Heart left ventricle (tissue), 16 donors: ENCODE measurements around the gene NCOA1. TPM values are rescaled to one million over a fixed set of nuclear protein-coding genes. Genes with fewer than 3 reads are reported as not detected.
A peak's percentile ranks its signal among the peaks of the same experiment; 100 is the strongest.

Source experiments
- ATAC-seq, 4 donors: fragments of 200-7000 bp; cut with Tn5 transposase; one replicate each; pipeline ENCODE4 v1.9.1; 2020 to 2022; ENCODE audit warnings: moderate library complexity in 4 of 4, mild to moderate bottlenecking in 3 of 4, moderate number of reproducible peaks in 1 of 4
- DNase-seq, 5 donors: peaks; one replicate each; pipeline ENCODE4 v3.0.0-alpha.2; 2020
- H3K27ac ChIP-seq, 12 donors: fragments of 200-600 bp; sonication (generic) in 4 of 12; one replicate each; pipeline versions ENCODE4 v1.5.0 to v1.8.0; 2016 to 2022; ENCODE audit warnings: mild to moderate bottlenecking in 2 of 12
- H3K27me3 ChIP-seq, 9 donors: fragments of 200-600 bp; sonication (generic) in 2 of 9; one replicate each; pipeline versions ENCODE4 v1.5.1 to v1.8.0; 2016 to 2022; ENCODE audit warnings: mild to moderate bottlenecking in 3 of 9
- H3K36me3 ChIP-seq, 9 donors: fragments of 200-600 bp; sonication (generic) in 2 of 9; one replicate each; pipeline versions ENCODE4 v1.5.0 to v1.8.0; 2018 to 2022; ENCODE audit warnings: mild to moderate bottlenecking in 2 of 9
- H3K4me1 ChIP-seq, 12 donors: fragments of 200-600 bp; sonication (generic) in 4 of 12; one replicate each; pipeline versions ENCODE4 v1.5.0 to v1.8.0; 2016 to 2022; ENCODE audit warnings: mild to moderate bottlenecking in 3 of 12
- H3K4me3 ChIP-seq, 12 donors: fragments of 200-600 bp; sonication (generic) in 4 of 12; one replicate each; pipeline versions ENCODE4 v1.5.0 to v1.8.0; 2017 to 2022; ENCODE audit warnings: mild to moderate bottlenecking in 9 of 12, moderate library complexity in 4 of 12
- H3K9me3 ChIP-seq, 12 donors: fragments of 200-600 bp; sonication (generic) in 4 of 12; one replicate each; pipeline versions ENCODE4 v1.5.0 to v1.8.0; 2016 to 2022; ENCODE audit warnings: mild to moderate bottlenecking in 1 of 12
- POLR2A ChIP-seq, 2 donors: fragments of 450-650 bp; IDR thresholded peaks; one replicate each; pipeline ENCODE4 v1.6.1; 2017; ENCODE audit warnings: antibody characterized with exemption in 2 of 2, mild to moderate bottlenecking in 2 of 2, moderate library complexity in 2 of 2
- WGBS, 4 donors: extraction: QIAGEN DNeasy Blood & Tissue Kit in 2 of 4; methylation state at CpG; one replicate each; pipeline versions ENCODE4 v1.1.5 to v1.1.7; 2013 to 2018; 5-methylcytosine and 5-hydroxymethylcytosine counted together
- intact Hi-C, 10 donors: fragments of 100-400 bp; cut with DNase I; formaldehyde crosslinking; loops; one replicate each; pipeline versions ENCODE4 v1.11.1 to v1.14.2; 2022
- polyA plus RNA-seq, 2 donors: library from polyadenylated mRNA; stranded (reverse); fragments of 200-250 nt; gene quantifications; one replicate each; pipeline ENCODE4 v1.2.3, GENCODE V29; 2013
- total RNA-seq, 9 donors: library from RNA; depleted of rRNA in 2 of 9; stranded (reverse); fragments of >200 nt in 2 of 9; fragmentation: NEBNext Ultra II Directional in 3 of 9; extraction: Animal tissue kit (Norgen Biotek cat#: 25700) in 3 of 9; gene quantifications; one replicate each; pipeline versions ENCODE4 v1.1.0 to v1.2.4, GENCODE V29; 2016 to 2023
- TF ChIP-seq, protein P1 (sequence below), 12 donors: fragments of 200-600 bp; sonication (generic) in 4 of 12; IDR thresholded peaks; one replicate each; pipeline versions ENCODE4 v1.5.0 to v1.8.0; 2018 to 2022; ENCODE audit warnings: antibody characterized with exemption in 12 of 12, mild to moderate bottlenecking in 5 of 12
- donor health status: ischemic (EF 13 %, LVEDD 7.1; RV severe dilation, severe dysfunction).
- donor health status: healthy with polysubstance abuse.
- donor health status: DM: no; HTN: yes; CAD: no.
- donor health status: DM: no; HTN: no; CAD: no.
- donor health status: ischemic (EF 25% LVEDD 6.9; RV normal size, moderate dysfunction).
- donor health status: ischemic (EF 25% LVEDD 5.7; RV mildly dilated, moderate dysfunction).
- donor health status: healthy.
- donor health status: DM: yes; HTN: yes; CAD: no.
- donor health status: ischemic (EF 35%, LVEDD 5.7; RV mildly dilated, moderate dysfunction).
- donor health status: nonischemic (EF 11% LVEDD 7.7; RV severe dilation, severe dysfunction).
- donor health status: DM: yes; HTN: yes; CAD: no.
- donor health status: PGD.
- donor health status: ischemic (EF 29% LVEDD 5.4; RV normal size, mild dysfunction).
- donor health status: nonischemic (EF 23%, LVEDD 6.1; RV moderate dilation, normal function).

NCOA1 gene
- total and polyA plus RNA-seq, 11 donors = 8.5 to 42.3 (median 32.4) TPM

DNA sequence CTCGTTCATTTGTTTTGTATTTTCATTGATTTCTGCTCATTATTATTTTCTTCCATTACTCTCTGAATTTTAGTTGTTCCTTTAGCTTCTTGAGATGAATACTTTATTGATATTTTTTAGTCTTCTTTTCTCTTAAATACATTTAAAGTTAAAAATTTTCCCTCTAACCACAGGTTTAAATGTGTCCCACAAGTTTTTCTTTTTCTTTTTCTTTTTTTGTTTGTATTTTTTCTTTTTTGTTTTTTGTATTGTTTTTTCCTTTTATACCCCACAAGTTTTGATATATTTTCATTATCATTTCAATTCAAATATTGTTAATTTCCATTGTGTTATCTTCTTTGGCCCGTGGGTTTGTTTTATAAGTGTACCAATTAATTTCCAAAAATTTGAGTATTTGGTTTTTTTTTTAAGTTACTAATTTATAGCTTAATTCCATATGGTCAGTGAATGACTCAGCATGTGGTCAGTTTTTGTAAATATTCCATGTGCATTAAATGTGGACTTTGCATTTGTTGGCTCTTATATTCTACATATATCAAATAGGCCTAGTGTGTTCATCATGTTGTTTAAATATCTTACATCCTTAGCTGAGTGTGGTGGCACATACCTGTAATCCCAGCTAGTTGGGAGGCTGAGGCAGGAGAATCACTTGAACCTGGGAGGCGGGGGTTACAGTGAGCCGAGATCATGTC is 318.4 kb downstream of the NCOA1 start:
- H3K36me3 ChIP-seq = no peaks in the 10 kb centered on the region
- H3K27me3 ChIP-seq = no peaks in the 10 kb centered on the region
- intact Hi-C loops = no loop called here
- no peak overlapping the region for H3K27ac ChIP-seq
- no peak overlapping the region for H3K4me3 ChIP-seq
- DNase-seq = no peak
- no peak for ATAC-seq
- 89 to 94% (median 89%) methylated on average over 4 of the region's 4 CpGs for WGBS, 4 donors
- TF ChIP-seq POLR2A (IDR thresholded peaks at IDR 0.05) = no peak
- TF ChIP-seq, protein P1, sequence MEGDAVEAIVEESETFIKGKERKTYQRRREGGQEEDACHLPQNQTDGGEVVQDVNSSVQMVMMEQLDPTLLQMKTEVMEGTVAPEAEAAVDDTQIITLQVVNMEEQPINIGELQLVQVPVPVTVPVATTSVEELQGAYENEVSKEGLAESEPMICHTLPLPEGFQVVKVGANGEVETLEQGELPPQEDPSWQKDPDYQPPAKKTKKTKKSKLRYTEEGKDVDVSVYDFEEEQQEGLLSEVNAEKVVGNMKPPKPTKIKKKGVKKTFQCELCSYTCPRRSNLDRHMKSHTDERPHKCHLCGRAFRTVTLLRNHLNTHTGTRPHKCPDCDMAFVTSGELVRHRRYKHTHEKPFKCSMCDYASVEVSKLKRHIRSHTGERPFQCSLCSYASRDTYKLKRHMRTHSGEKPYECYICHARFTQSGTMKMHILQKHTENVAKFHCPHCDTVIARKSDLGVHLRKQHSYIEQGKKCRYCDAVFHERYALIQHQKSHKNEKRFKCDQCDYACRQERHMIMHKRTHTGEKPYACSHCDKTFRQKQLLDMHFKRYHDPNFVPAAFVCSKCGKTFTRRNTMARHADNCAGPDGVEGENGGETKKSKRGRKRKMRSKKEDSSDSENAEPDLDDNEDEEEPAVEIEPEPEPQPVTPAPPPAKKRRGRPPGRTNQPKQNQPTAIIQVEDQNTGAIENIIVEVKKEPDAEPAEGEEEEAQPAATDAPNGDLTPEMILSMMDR (IDR thresholded peaks at IDR 0.05) = no peak
- peaks cover 0 to 15% (median 0%) of the 10 kb centered on the region in 12 donors for H3K9me3 ChIP-seq
- H3K4me1 ChIP-seq = no peaks in the 10 kb centered on the region

DNA sequence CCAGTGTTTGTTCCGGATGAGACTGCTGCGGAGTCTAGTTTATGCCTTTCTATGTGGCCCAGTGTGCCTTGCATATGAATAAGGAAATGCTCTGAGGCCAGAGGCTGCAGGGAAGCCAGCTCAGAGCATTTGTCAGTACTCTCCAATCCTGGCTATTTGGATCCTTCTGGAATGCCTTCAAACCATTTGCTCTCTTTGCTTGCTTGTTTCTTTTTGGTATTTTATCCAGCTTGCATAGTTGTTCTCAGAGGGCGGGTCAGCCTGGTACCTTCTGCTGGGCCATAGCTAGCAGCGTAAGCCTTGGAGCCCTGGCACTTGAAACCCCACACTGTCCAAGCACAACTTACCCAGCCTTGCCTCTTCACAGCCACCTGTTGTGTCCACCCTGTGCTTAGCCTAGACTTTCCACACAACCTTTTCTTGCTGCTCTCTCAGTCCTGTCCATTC is 322.7 kb downstream of the NCOA1 start:
- 94 to 98% (median 97%) methylated on average over 4 of the region's 4 CpGs for WGBS, 4 donors
- peak in 1 of 4 donors; percentile 36 for ATAC-seq

DNA sequence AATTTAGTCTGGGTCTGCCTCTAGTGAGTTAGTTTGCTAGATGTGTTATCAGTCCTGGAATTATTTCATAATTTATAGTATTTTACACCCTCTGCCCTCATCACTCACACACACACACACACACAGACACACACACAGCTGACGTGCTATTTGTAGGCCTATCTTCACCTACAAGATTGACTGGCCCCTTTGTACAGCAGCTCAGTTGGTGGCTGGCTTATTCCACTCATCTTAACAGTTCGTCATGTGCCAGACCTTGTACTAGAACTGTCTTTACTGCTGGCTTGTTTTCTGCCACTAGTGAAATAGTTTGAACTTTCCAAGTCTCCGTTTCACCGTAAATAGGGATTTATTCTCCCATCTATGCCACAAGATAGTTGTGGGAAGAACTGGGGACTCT is 323.5 kb downstream of the NCOA1 start:
- H3K27me3 ChIP-seq = no peaks in the 10 kb centered on the region
- peaks cover 0 to 46% (median 8%) of the 10 kb centered on the region in 9 donors for H3K36me3 ChIP-seq
- no peak overlapping the region for H3K4me3 ChIP-seq
- no peak overlapping the region for H3K27ac ChIP-seq
- 75 to 84% (median 80%) methylated on average over 4 of the region's 4 CpGs for WGBS, 4 donors
- H3K4me1 ChIP-seq = peaks cover 0 to 8% (median 0%) of the 10 kb centered on the region in 12 donors
- H3K9me3 ChIP-seq = no peaks in the 10 kb centered on the region
- peak in 1 of 4 donors; percentile 57 for ATAC-seq
- no peak for DNase-seq
- intact Hi-C loops = no loop called here
- TF ChIP-seq, protein P1 (IDR thresholded peaks at IDR 0.05) = no peak
- no peak for TF ChIP-seq POLR2A (IDR thresholded peaks at IDR 0.05)

More for the DNA sequence above, 322.7 kb downstream of the NCOA1 start:
- intact Hi-C loops = no loop called here
- no peak overlapping the region for H3K27ac ChIP-seq
- TF ChIP-seq POLR2A (IDR thresholded peaks at IDR 0.05) = no peak
- TF ChIP-seq, protein P1 (IDR thresholded peaks at IDR 0.05) = no peak
- no peak overlapping the region for H3K4me3 ChIP-seq
- H3K4me1 ChIP-seq = peaks cover 0 to 3% (median 0%) of the 10 kb centered on the region in 12 donors
- no peaks in the 10 kb centered on the region for H3K27me3 ChIP-seq
- peaks cover 0 to 38% (median under 1%) of the 10 kb centered on the region in 9 donors for H3K36me3 ChIP-seq
- DNase-seq = no peak
- no peaks in the 10 kb centered on the region for H3K9me3 ChIP-seq

DNA sequence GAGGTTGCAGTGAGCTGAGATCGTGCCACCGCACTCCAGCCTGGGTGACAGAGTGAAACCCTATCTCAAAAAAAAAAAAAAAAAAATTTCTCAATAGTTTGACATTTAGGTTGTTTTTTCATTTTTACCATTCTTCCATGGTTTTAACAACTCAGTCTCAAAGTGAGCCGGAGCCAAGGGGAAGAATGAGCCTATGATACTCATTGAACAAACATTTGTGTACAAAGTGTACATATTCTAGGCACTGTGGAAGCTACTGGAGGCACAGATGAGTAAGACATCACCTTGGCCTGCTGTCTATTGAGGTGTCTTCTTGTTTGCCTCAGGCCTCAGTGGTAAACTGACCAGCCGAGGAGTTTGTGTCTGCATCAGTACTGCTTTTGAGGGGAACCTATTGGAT is 324.1 kb downstream of the NCOA1 start:
- no peak for DNase-seq
- intact Hi-C loops = no loop called here
- TF ChIP-seq, protein P1 (IDR thresholded peaks at IDR 0.05) = no peak
- TF ChIP-seq POLR2A (IDR thresholded peaks at IDR 0.05) = no peak

More for the DNA sequence above, 324.1 kb downstream of the NCOA1 start:
- H3K36me3 ChIP-seq = peaks cover 0 to 52% (median 14%) of the 10 kb centered on the region in 9 donors
- H3K9me3 ChIP-seq = no peaks in the 10 kb centered on the region
- H3K4me1 ChIP-seq = peaks cover 0 to 8% (median 0%) of the 10 kb centered on the region in 12 donors
- ATAC-seq = no peak
- no peaks in the 10 kb centered on the region for H3K27me3 ChIP-seq
- H3K27ac ChIP-seq = no peak overlapping the region
- no peak overlapping the region for H3K4me3 ChIP-seq
- WGBS, 4 donors = 96 to 99% (median 98%) methylated on average over 4 of the region's 4 CpGs
